Calu3 (cell line): ENCODE results near the gene PDS5A. TPM values are rescaled to one million over a fixed set of nuclear protein-coding genes. Genes with fewer than 3 reads are reported as not detected.

ENCODE experiments used
- BruUV-seq: library from RNA; stranded (reverse); fragments of 400-500 nt; replicated peaks from 2 replicates; lab custom pipeline; 2021; lab: Mats Ljungman, UMichigan
- CTCF ChIA-PET: fragments of 300-600 bp; sonication (Branson Sonifier 250); formaldehyde crosslinking; loops from one replicate; lab custom pipeline; 2022; ENCODE audit warnings: antibody characterized with exemption; lab: Charles Lee
- DNase-seq: peaks from one replicate; pipeline ENCODE4 v3.0.0; 2022
- H3K27ac Mint-ChIP-seq: one replicate; pipeline ENCODE4 v1.8.0; 2022; ENCODE audit warnings: mixed read lengths; ENCODE audit not compliant: unreplicated experiment
- H3K27me3 Mint-ChIP-seq: one replicate; pipeline ENCODE4 v1.8.0; 2022; ENCODE audit warnings: mixed read lengths; ENCODE audit not compliant: unreplicated experiment
- H3K36me3 Mint-ChIP-seq: one replicate; pipeline ENCODE4 v1.8.0; 2022; ENCODE audit warnings: mild to moderate bottlenecking, moderate library complexity, mixed read lengths; ENCODE audit not compliant: insufficient read depth, unreplicated experiment
- H3K4me1 Mint-ChIP-seq: one replicate; pipeline ENCODE4 v1.8.0; 2022; ENCODE audit warnings: mild to moderate bottlenecking, low read depth, mixed read lengths; ENCODE audit not compliant: unreplicated experiment
- H3K4me3 Mint-ChIP-seq: one replicate; pipeline ENCODE4 v1.8.0; 2022; ENCODE audit warnings: mild to moderate bottlenecking, low read depth, moderate library complexity, mixed read lengths; ENCODE audit not compliant: unreplicated experiment
- H3K9me3 Mint-ChIP-seq: one replicate; pipeline ENCODE4 v1.8.0; 2022; ENCODE audit warnings: low read depth, mixed read lengths; ENCODE audit not compliant: unreplicated experiment
- CTCF ChIP-seq: fragments of 200-600 bp; IDR thresholded peaks from one replicate; pipeline ENCODE4 v1.8.0; 2022; ENCODE audit warnings: antibody characterized with exemption; ENCODE audit not compliant: unreplicated experiment
- intact Hi-C: fragments of 100-400 bp; cut with micrococcal nuclease; formaldehyde crosslinking; loops from one replicate; pipeline ENCODE4 v1.10.0; 2022; ENCODE audit not compliant: unreplicated experiment
- total RNA-seq: library from RNA; stranded (reverse); gene quantifications from 2 replicates; pipeline ENCODE4 v1.2.3, GENCODE V29; 2022

PDS5A gene
- total RNA-seq, 1 experiment from 2014 or later, result 49.1 TPM

DNA sequence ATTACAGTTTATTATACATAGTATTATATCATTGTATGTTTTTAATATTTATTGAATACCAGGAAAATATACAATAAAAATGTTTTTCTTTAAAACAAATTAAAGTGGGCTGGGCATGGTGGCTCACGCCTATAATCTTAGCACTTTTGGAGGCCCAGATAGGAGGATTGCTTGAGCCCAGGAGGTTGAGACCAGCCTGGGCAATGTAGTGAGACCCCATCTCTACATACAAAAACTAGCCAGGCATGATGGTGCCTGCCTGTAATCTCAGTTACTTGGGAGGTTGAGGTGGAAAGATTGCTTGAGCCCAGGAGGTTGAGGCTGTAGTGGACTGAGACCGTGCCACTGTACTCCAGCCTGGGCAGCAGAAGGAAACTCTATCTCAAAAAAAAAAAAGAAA lies 38.3 kb upstream of the PDS5A start:
- H3K4me3 Mint-ChIP-seq, result no peak overlapping the region
- CTCF ChIA-PET, result no interaction called here

DNA sequence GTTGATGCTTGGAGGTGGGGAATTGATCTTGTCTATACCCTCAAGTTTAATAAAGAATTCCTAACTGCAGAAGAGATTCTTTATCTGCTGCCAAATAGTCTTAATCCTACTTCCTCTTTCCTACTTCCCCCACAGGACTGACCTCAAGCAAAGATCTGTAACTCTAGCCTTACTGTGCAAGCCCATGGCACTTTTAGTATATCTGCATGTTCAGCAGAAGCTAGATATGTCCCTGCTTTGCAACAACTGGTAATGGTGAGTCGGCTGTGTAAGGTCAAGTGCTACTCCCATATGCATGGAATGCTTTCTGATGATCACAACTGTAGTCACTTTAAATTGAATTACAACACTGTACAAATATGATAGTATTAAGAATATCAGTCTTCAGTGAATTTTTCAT lies 26.3 kb upstream of the PDS5A start:
- DNase-seq, result no peak
- Mint-ChIP-seq H3K4me1 (no peaks in the 10 kb centered on the region), H3K36me3 (no peaks in the 10 kb centered on the region), H3K27ac (no peak overlapping the region), H3K9me3 (no peaks in the 10 kb centered on the region), H3K27me3 (no peaks in the 10 kb centered on the region), H3K4me3 (no peak overlapping the region)
- intact Hi-C loops, result no loop called here
- CTCF ChIA-PET, result no interaction called here
- TF ChIP-seq CTCF, result no peak
- no TSS peak for BruUV-seq

More for the DNA sequence above, 38.3 kb upstream of the PDS5A start:
- intact Hi-C loops, result no loop called here
- DNase-seq, result no peak
- Mint-ChIP-seq H3K36me3 (no peaks in the 10 kb centered on the region), H3K9me3 (no peaks in the 10 kb centered on the region), H3K27me3 (no peaks in the 10 kb centered on the region), H3K4me1 (no peaks in the 10 kb centered on the region), H3K27ac (no peak overlapping the region)
- no TSS peak for BruUV-seq
- no peak for TF ChIP-seq CTCF

- CTCF ChIA-PET, result no interaction called here
- H3K4me3 Mint-ChIP-seq, result no peak overlapping the region
- H3K36me3 Mint-ChIP-seq, result no peaks in the 10 kb centered on the region
- TF ChIP-seq CTCF, result no peak
- no TSS peak for BruUV-seq
- no peaks in the 10 kb centered on the region for H3K27me3 Mint-ChIP-seq
- no peak overlapping the region for H3K27ac Mint-ChIP-seq
- H3K9me3 Mint-ChIP-seq, result no peaks in the 10 kb centered on the region
- no peaks in the 10 kb centered on the region for H3K4me1 Mint-ChIP-seq
- no peak for DNase-seq
- intact Hi-C loops, result no loop called here
Observed at GRCh38 chr4:40000711-40001110, 23.0 kb upstream of the PDS5A start.

DNA sequence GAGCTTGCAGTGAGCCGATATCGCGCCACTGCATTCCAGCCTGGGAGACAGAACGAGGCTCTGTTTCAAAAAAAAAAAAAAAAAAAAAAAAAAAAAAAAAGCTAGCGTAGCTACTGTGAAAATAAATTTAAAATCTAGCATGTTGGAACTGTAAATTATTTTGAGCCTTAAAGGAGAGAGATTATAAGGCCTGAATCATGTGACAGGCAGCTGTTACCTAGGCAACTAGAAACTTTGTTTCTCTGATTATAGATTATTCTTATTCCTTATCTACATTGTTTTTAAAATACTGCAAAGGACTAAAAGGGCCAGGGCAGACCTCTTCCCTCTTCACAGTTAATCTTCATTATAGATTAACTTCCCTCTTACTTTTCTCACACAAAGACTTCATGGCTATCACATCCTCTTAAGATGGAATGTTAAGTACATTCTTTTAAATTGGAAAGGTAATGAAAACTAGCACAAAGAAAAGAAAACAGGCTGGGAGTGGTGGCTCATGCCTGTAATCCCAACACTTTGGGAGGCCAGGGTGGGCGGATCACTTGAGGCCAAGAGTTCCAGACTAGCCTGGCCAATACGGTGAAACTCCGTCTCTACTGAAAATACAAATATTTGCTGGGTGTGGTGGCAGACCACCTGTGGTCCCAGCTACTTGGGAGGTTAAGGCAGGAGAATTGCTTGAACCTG lies 21.1 kb upstream of the PDS5A start:
- no peak for TF ChIP-seq CTCF
- H3K9me3 Mint-ChIP-seq, result no peaks in the 10 kb centered on the region
- no peak for DNase-seq
- H3K27ac Mint-ChIP-seq, result no peak overlapping the region
- intact Hi-C loops, result no loop called here
- CTCF ChIA-PET, result interaction anchor here (0.6 to 0.7 kb wide), 2 partner anchors 290 to 317 kb away, joined by 3 to 4 read pairs; no protein-coding TSS in a partner anchor
- H3K36me3 Mint-ChIP-seq, result no peaks in the 10 kb centered on the region
- no peaks in the 10 kb centered on the region for H3K4me1 Mint-ChIP-seq
- no peak overlapping the region for H3K4me3 Mint-ChIP-seq
- H3K27me3 Mint-ChIP-seq, result no peaks in the 10 kb centered on the region
- BruUV-seq, result no TSS peak
